ENCODE results near the gene DYSF.

DNA sequence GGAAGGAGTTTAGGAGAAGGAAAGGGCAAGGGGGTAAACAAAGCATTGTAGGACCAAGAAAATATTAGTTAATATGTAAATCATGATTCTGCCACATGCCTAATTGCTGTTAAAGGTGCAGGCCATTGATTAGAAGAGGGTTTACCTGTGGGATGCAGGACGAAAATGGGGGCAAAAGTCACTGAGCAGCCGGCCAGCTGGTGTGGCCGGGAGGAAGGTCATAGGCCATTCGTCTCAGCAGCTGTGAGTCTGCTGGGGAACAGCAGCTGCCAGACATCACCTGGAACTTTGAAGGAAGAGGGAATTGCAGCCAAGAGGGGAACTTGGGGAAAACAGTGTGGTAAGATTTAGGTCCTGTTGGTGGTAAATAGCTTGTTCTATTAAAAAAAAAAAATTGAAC, 184.4 kb downstream of the DYSF start:
- TF ChIP-seq, protein P1, sequence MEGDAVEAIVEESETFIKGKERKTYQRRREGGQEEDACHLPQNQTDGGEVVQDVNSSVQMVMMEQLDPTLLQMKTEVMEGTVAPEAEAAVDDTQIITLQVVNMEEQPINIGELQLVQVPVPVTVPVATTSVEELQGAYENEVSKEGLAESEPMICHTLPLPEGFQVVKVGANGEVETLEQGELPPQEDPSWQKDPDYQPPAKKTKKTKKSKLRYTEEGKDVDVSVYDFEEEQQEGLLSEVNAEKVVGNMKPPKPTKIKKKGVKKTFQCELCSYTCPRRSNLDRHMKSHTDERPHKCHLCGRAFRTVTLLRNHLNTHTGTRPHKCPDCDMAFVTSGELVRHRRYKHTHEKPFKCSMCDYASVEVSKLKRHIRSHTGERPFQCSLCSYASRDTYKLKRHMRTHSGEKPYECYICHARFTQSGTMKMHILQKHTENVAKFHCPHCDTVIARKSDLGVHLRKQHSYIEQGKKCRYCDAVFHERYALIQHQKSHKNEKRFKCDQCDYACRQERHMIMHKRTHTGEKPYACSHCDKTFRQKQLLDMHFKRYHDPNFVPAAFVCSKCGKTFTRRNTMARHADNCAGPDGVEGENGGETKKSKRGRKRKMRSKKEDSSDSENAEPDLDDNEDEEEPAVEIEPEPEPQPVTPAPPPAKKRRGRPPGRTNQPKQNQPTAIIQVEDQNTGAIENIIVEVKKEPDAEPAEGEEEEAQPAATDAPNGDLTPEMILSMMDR (IDR thresholded peaks at IDR 0.05; ENCODE audit: low read depth, low read length) = no peak
- no peak for TF ChIP-seq EZH2phosphoT487 (IDR thresholded peaks at IDR 0.05; ENCODE audit: low read depth)
